ENCODE data around the gene NBPF1. TPM values are rescaled to one million over a fixed set of nuclear protein-coding genes. Genes with fewer than 3 reads are reported as not detected.
"Not testable (repeated sequence)": the region's sequence is repeated elsewhere in the genome, so short reads cannot be mapped to it uniquely, and the experiment has no call there.

NBPF1 gene
- total RNA-seq: 1 to 10 TPM; 2.8 to 3.1 TPM

- DNase-seq (peak; percentile 89), ATAC-seq (peak; percentile 96)
- Mint-ChIP-seq H3K4me1 (no peaks in the 10 kb centered on the region), H3K36me3 (no peaks in the 10 kb centered on the region), H3K27ac (no peak within 1 kb of the TSS), H3K9me3 (ENCODE audit: low read depth) (no peaks in the 10 kb centered on the region), H3K27me3 (no peaks in the 10 kb centered on the region), H3K4me3 (no peak within 1 kb of the TSS)
- CTCF ChIA-PET: interaction anchor here (0.7 to 5.4 kb wide), 6 partner anchors 8 to 290 kb away, joined by 3 to 20 read pairs (median 6); no protein-coding TSS in a partner anchor
These were observed at the start of gene NBPF1 for GRCh38 chr1:16613185-16614147. TSS of gene NBPF1 (minus strand) at chr1:16613564.

DNA sequence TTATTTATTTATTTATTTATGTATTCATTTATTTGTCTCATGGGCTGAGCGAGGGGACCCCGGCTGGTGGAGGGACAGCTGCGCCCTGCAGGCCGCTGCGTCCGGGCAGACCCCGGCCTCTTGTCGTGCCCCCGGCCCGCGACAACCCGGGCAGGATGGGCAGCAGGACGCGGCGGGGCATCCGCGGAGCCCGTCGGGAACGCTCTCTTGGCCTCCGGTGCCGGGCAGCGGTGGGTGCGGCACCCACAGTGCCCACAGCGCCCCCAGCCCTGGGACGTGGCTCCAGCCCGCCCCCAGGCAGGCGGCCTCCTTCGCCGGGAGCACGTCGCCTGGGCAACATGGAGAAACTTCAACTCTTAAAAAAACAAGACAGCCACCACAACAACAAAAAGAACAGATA is 44.9 kb upstream of the NBPF1 start:
- H3K36me3 Mint-ChIP-seq; H3K27me3 Mint-ChIP-seq; H3K9me3 Mint-ChIP-seq (ENCODE audit: low read depth); H3K4me3 Mint-ChIP-seq; ATAC-seq; CTCF ChIA-PET; H3K4me1 Mint-ChIP-seq; DNase-seq; H3K27ac Mint-ChIP-seq: not testable (repeated sequence)

DNA sequence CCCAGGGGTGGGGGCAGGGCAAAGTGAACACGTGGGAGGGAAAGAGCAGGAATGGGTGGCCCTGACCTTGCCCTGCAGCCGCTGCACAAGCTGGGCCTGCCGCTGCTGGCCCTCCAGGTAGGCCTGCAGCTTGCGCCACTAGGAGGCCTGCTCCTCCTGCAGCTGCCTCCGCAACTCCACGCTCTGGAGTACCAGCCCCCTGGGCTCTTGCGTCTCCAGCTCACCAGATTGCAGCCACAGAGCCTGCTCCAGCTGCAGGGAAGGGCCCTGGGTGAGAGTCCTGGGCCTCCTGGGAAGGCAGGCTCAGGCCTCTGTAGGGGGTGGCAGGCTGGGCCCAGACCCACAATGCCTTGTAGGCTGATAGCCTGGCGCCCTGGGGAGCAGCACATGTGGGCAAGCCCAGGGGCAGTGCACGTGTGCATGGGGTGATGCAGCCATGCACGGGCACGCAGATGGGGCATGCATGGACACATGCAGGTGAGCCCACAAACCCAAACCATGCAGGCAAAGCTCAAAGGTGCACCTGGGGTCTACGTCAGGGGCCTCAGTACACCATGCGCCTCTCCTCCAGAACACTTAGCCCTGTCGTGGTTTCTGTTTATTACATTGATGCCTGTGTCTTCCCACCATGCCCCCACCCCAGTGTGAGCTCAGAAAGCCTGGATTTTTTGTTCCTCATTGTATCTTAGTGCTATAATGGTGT is 43.8 kb upstream of the NBPF1 start:
- H3K4me3 Mint-ChIP-seq; CTCF ChIA-PET; DNase-seq; H3K9me3 Mint-ChIP-seq (ENCODE audit: low read depth); H3K27me3 Mint-ChIP-seq; H3K36me3 Mint-ChIP-seq; H3K27ac Mint-ChIP-seq; H3K4me1 Mint-ChIP-seq: not testable (repeated sequence)
- ATAC-seq: peak; percentile 21

DNA sequence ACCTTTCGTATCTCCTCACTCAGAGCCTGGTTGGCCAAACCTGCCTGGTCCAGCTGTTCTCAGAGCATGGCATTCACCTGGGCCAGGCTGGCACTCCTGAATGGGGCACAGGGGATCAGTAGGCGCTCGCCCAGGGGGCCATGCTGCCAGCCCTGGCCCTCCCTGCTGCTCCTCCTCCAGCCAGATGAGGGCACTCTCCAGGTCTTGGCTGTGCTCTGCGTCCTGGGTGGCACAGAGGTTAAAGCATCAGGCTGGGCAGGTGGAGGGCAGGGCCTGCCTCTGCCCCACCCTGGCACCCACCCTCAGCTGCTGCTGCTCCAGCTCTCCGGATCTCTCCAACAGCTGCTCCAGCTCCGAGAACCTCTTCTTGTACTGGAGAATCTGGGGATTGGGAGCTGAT is 43.2 kb upstream of the NBPF1 start:
- ATAC-seq: peak; percentile 67
- not testable (repeated sequence) for H3K27me3 Mint-ChIP-seq

DNA sequence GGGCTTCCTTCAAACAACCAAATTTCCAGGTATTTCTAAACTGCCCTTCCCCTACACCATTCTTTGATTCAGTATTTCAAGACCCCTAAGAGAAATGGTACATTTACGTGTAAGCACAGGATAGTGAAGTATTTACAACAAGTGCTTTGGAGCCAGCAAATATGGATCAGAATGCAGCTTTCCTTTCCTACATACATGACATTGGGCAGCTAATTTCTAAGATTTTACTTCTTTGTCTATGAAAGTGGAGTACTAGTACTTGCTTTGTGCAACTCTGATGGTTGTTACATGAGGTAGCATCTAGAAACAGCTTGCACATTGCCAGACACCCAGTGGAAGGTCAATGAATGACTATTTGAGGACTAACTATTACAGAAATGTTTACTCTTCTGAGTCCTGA is 38.2 kb upstream of the NBPF1 start:
- H3K4me1 Mint-ChIP-seq; H3K9me3 Mint-ChIP-seq (ENCODE audit: low read depth); ATAC-seq; CTCF ChIA-PET; DNase-seq; H3K27ac Mint-ChIP-seq; H3K36me3 Mint-ChIP-seq; H3K27me3 Mint-ChIP-seq; H3K4me3 Mint-ChIP-seq: not testable (repeated sequence)

More for the DNA sequence above, 43.2 kb upstream of the NBPF1 start:
- H3K27ac Mint-ChIP-seq; H3K4me3 Mint-ChIP-seq; H3K9me3 Mint-ChIP-seq (ENCODE audit: low read depth); H3K4me1 Mint-ChIP-seq; DNase-seq; H3K36me3 Mint-ChIP-seq; CTCF ChIA-PET: not testable (repeated sequence)

- H3K36me3 Mint-ChIP-seq; ATAC-seq; CTCF ChIA-PET; H3K4me1 Mint-ChIP-seq; H3K9me3 Mint-ChIP-seq (ENCODE audit: low read depth); H3K27ac Mint-ChIP-seq; H3K27me3 Mint-ChIP-seq; H3K4me3 Mint-ChIP-seq: not testable (repeated sequence)
- peak; percentile 38 for DNase-seq
These were observed 36.6 kb upstream of the NBPF1 start for GRCh38 chr1:16649960-16650359.

GRCh38 chr1:16649390-16649789 is 36.0 kb upstream of the NBPF1 start:
- ATAC-seq; H3K9me3 Mint-ChIP-seq (ENCODE audit: low read depth); H3K27me3 Mint-ChIP-seq; CTCF ChIA-PET; H3K4me3 Mint-ChIP-seq; H3K27ac Mint-ChIP-seq; H3K4me1 Mint-ChIP-seq; H3K36me3 Mint-ChIP-seq: not testable (repeated sequence)
- peak; percentile 33 for DNase-seq

DNA sequence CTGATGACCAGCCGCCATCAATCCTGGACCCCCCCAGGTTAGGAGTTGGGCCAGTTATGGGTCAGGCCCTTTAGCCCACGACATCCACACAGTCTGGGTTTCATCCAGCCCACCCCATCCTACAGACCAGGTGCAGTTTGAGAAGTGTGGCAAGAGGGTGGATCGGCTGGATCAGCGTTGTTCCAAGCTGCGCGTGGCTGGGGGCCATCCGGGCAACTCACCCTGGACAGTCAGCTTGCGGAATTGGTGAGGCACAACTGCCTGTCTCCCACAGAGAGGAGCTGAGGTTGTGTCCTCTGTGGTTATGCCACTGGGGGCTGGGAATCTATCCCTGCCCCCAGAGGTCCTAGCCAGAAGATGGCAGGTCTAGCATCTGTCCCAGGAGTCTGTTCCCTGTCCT is 35.4 kb upstream of the NBPF1 start:
- H3K27me3 Mint-ChIP-seq; DNase-seq; CTCF ChIA-PET; H3K27ac Mint-ChIP-seq; H3K9me3 Mint-ChIP-seq (ENCODE audit: low read depth); ATAC-seq; H3K4me1 Mint-ChIP-seq; H3K36me3 Mint-ChIP-seq; H3K4me3 Mint-ChIP-seq: not testable (repeated sequence)

- ATAC-seq; H3K9me3 Mint-ChIP-seq (ENCODE audit: low read depth); H3K4me3 Mint-ChIP-seq; H3K27ac Mint-ChIP-seq; H3K36me3 Mint-ChIP-seq; H3K4me1 Mint-ChIP-seq; H3K27me3 Mint-ChIP-seq; CTCF ChIA-PET; DNase-seq: not testable (repeated sequence)
These were observed 34.9 kb upstream of the NBPF1 start for GRCh38 chr1:16648250-16648649.

GRCh38 chr1:16647179-16648176 is 34.1 kb upstream of the NBPF1 start:
- H3K4me3 Mint-ChIP-seq; H3K36me3 Mint-ChIP-seq; ATAC-seq; H3K27me3 Mint-ChIP-seq; H3K4me1 Mint-ChIP-seq; H3K27ac Mint-ChIP-seq; H3K9me3 Mint-ChIP-seq (ENCODE audit: low read depth); CTCF ChIA-PET: not testable (repeated sequence)
- DNase-seq: peak; percentile 39

- H3K4me3 Mint-ChIP-seq; H3K27ac Mint-ChIP-seq; H3K36me3 Mint-ChIP-seq; H3K4me1 Mint-ChIP-seq; H3K27me3 Mint-ChIP-seq; DNase-seq; CTCF ChIA-PET; ATAC-seq; H3K9me3 Mint-ChIP-seq (ENCODE audit: low read depth): not testable (repeated sequence)
These were observed 33.4 kb upstream of the NBPF1 start for GRCh38 chr1:16646716-16647115.

DNA sequence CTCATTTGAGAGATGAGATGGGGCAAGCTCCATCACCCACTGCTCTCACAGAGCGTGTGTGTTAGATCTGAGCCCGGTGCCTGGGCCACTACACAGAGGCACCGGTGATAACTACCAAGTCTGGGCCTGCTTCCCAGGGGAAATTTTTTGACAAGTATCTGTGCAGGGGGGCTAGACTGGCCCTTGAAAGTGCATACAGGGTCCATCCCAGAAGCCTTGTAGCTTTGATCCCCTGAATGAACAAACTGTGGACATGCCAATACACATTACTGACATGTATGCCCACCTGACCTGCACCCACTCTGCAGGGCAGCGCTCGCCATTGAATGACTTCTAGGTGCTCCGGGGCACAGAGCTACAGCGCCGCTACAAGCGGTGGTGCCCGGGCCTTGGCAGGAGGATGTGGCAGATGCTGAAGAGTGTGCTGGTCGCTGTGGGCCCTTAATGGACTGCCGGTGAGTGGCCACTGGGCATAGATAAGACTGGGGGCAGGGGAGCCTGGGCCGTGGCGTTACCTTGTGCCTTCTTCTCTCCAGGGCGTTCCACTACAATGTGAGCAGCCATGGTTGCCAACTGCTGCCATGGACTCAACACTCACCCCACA is 32.8 kb upstream of the NBPF1 start:
- H3K27me3 Mint-ChIP-seq; H3K4me1 Mint-ChIP-seq; H3K27ac Mint-ChIP-seq; H3K4me3 Mint-ChIP-seq; CTCF ChIA-PET; ATAC-seq; H3K36me3 Mint-ChIP-seq; H3K9me3 Mint-ChIP-seq (ENCODE audit: low read depth): not testable (repeated sequence)
- DNase-seq: peak; percentile 39

Measured in activated CD8-positive, alpha-beta memory T cell treated with anti-CD3 and anti-CD28 coated beads, Interleukin-2, amount 10 ng/mL, durations not matched to agents 7 days and 5 days (primary cell).